GM12891 (cell line): ENCODE data around the gene CHERP.

Experiments used
- POLR2A ChIP-seq: IDR thresholded peaks from 2 replicates; pipeline ENCODE4 v1.6.1; 2011; ENCODE audit warnings: low read depth, low read length, control low read depth
- POLR2AphosphoS5 ChIP-seq: IDR thresholded peaks from 2 replicates; pipeline ENCODE4 v1.6.1; 2011; ENCODE audit warnings: low read depth, low read length, control low read depth

DNA sequence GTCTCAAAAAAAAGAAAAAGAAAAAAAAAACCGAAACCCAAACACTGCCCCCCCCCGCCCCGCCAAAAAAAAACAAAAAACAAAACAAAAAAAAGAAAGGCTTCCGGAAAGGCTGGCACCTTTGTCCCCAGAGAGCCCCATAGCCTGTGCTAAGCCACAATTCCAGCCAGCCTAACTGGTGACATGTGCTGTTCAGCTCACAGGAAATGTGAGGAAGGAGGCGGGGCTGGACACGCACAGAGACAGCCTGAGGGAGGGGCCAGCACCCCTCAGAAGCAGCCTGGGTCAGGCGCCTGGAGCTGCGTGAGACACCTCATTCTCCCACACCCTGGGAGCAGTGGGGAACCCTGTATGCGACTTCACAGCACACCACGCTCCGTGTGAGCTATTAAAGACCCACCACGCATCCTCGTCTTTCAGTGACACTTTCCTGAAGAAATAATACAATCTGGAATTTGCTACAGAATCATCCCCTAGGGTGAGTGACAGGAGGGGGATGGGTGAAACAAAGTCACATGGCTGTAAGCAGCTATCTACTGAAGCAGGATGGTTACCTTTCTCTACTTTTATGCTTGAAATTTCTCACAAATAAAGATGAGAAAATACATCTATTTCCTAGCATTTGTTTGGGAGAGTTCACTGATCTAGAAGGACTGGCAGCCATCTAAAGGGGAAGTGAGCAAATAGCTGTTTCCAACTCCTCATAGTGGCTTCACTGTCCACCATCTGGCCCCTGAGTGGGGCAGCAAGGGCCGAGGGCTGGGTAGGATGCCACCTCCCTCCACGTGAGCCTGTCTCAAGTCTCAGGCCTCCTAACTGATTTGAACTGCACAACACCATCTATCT is 42.2 kb upstream of the CHERP start:
- TF ChIP-seq POLR2A = peak; percentile 99
- peak; percentile 99 for TF ChIP-seq POLR2AphosphoS5
